Measurements from ENCODE around the gene BNC2. TPM values are rescaled to one million over a fixed set of nuclear protein-coding genes. Genes with fewer than 3 reads are reported as not detected.

BNC2 gene
- total RNA-seq, 4 donors from 2014 or later, result 3.9 to 45.4 (median 13.1) TPM

DNA sequence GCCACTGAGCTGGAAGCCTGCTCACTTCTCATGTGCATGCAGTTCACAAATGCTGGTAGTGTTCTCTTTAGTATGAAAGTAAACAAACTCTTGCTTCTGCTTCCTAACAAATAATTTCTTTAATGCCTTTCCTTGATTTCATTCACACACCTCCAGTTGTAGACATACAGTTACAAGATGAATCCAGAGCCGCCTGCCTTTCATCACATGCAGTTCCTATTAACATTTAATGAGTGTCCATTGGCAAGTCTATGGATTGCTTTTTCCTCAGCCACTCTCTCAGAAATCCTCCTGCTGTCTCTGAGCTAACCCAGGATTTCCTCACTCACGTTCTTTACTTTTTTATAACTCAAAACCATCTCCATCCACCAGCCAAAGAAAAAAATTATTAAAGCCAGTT lies 408.6 kb downstream of the BNC2 start:
- Histone ChIP-seq H3K4me3 (no peak overlapping the region), H3K9me3 (no peaks in the 10 kb centered on the region), H3K36me3 (no peaks in the 10 kb centered on the region), H3K4me1 (no peaks in the 10 kb centered on the region), H3K27me3 (no peaks in the 10 kb centered on the region), H3K27ac (no peak overlapping the region)
- no peak for DNase-seq
- TF ChIP-seq, protein P1, sequence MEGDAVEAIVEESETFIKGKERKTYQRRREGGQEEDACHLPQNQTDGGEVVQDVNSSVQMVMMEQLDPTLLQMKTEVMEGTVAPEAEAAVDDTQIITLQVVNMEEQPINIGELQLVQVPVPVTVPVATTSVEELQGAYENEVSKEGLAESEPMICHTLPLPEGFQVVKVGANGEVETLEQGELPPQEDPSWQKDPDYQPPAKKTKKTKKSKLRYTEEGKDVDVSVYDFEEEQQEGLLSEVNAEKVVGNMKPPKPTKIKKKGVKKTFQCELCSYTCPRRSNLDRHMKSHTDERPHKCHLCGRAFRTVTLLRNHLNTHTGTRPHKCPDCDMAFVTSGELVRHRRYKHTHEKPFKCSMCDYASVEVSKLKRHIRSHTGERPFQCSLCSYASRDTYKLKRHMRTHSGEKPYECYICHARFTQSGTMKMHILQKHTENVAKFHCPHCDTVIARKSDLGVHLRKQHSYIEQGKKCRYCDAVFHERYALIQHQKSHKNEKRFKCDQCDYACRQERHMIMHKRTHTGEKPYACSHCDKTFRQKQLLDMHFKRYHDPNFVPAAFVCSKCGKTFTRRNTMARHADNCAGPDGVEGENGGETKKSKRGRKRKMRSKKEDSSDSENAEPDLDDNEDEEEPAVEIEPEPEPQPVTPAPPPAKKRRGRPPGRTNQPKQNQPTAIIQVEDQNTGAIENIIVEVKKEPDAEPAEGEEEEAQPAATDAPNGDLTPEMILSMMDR (IDR thresholded peaks at IDR 0.05), result no peak
- TF ChIP-seq POLR2A (IDR thresholded peaks at IDR 0.05), result no peak

DNA sequence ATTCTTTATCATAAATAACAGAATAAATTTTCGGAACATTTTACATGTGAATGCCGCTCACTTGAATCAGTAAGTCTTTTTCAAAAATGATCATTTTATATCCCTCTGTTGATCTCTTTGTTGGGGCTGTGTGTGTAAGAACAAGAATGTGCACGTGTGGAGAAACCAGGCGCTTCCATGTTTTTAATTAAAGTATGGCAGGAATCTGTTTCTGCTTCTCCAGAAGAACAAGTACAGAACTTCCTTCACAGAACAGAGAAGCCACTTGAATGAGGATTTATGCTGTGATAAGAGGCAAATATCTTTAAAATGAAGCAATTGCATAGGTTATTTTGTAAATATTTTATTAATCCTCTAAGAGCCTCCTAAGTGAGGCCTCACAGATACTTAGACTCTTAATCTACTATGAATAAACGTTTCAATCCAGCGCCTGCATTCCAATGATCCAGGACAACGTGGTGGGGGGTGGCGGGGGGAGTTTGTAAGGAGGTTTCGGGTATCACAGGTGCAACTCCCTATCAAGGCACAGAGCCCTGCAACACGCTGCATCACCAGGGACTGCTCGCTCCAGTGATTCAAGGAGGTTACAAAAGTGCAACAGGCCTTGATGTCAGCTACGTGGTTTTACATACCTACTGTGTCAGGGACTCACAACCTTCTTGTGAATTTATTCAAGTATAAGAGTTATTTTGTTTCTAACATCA lies 409.2 kb downstream of the BNC2 start:
- TF ChIP-seq, protein P1 (IDR thresholded peaks at IDR 0.05), result no peak
- no peak for TF ChIP-seq POLR2A (IDR thresholded peaks at IDR 0.05)
- no peak overlapping the region for H3K4me3 ChIP-seq
- H3K9me3 ChIP-seq, result no peaks in the 10 kb centered on the region
- no peaks in the 10 kb centered on the region for H3K27me3 ChIP-seq
- H3K36me3 ChIP-seq, result no peaks in the 10 kb centered on the region
- no peak for DNase-seq
- H3K4me1 ChIP-seq, result no peaks in the 10 kb centered on the region
- no peak overlapping the region for H3K27ac ChIP-seq

DNA sequence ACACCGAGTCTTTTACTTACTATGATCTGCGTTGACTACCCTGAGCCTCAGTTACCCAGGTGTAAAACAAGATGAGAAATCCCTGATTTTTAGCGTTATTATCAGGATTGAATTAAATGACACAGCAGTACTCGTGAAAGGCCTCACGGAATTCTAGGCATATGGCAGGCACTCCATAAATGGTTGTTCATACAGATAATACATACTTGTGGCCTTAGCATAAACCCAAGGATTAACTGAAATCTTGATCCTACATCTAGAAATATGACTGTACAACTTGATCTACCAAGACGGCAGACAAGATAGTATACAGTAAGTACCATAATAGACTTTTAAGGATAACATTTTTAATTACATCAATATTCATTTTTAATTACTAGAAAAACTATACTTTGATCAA lies 409.8 kb downstream of the BNC2 start:
- H3K4me3 ChIP-seq, result no peak overlapping the region
- no peak overlapping the region for H3K27ac ChIP-seq
- H3K9me3 ChIP-seq, result no peaks in the 10 kb centered on the region
- no peaks in the 10 kb centered on the region for H3K36me3 ChIP-seq
- H3K27me3 ChIP-seq, result no peaks in the 10 kb centered on the region
- no peak for DNase-seq
- TF ChIP-seq POLR2A (IDR thresholded peaks at IDR 0.05), result no peak
- TF ChIP-seq, protein P1 (IDR thresholded peaks at IDR 0.05), result no peak
- no peaks in the 10 kb centered on the region for H3K4me1 ChIP-seq

DNA sequence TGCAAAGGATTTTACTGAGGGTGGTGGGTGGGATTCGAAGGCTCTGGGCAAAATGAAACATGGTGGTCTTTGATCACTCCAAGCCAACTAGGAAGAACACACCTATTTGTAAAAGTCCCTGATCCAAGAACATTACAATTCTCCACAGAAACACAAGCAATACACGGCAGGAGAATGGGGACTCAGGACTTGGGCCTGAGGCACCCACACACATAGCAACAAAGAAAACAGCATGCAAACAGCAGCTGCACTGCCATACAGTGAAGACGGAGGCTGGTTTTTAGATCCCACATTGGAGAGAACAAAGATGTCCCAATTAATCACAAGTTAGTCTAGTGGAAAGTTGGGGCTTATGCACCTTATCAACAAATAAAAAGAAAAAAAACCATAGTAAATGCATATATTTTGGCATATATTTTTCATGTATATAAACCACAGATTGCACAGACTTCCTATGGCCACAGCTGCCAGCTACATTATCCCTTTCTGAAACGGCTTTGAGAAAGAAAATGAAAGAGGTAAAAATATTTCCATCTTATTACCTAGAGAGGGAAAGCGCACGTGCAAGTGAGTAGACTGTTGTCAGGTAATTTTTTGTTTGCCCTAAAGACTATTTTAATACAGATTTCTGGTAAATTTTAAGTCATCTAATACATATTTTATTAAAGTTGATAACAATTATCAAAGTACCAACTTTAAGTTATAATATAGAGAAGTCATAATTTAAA lies 410.9 kb downstream of the BNC2 start:
- no peak for DNase-seq

DNA sequence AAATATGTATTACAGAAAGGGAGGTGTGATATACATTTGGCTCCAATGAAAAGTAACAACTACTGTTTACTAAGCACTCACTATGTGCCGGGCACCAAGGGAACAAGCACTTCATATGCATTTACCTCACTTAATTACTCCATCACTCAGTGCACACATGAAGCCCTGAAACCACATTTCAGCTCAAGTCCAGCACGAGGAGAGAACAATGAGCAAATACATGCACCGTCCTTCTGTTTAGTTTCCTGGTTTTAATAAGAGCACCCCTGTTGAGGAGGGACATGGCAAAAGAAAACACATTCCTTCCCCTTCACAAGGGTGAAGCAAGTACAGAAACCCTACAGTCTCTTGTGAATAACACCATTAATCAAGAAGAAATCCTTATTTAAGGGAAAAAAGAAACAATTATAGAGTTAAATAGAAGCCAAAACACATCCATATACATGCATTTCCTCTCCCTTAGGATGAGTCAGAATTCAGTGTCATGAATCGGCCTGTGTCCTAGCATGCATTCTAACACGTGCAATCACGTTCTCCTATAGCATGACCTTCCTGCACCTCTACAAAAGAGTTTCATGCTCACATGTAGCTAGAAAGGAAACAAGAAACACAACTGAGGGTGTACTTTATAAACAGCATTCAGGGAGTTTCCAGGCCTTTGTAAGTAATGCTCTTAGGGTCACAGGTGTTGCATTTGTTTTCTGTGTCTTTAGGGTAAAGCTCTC lies 411.6 kb downstream of the BNC2 start:
- H3K4me3 ChIP-seq, result no peak overlapping the region
- H3K27me3 ChIP-seq, result no peaks in the 10 kb centered on the region
- no peaks in the 10 kb centered on the region for H3K4me1 ChIP-seq
- H3K9me3 ChIP-seq, result no peaks in the 10 kb centered on the region
- no peak for DNase-seq
- H3K27ac ChIP-seq, result no peak overlapping the region
- TF ChIP-seq, protein P1 (IDR thresholded peaks at IDR 0.05), result no peak
- TF ChIP-seq POLR2A (IDR thresholded peaks at IDR 0.05), result no peak
- H3K36me3 ChIP-seq, result no peaks in the 10 kb centered on the region

More for the DNA sequence above, 410.9 kb downstream of the BNC2 start:
- H3K4me3 ChIP-seq, result no peak overlapping the region
- H3K36me3 ChIP-seq, result no peaks in the 10 kb centered on the region
- no peaks in the 10 kb centered on the region for H3K27me3 ChIP-seq
- H3K9me3 ChIP-seq, result no peaks in the 10 kb centered on the region
- H3K27ac ChIP-seq, result no peak overlapping the region
- no peaks in the 10 kb centered on the region for H3K4me1 ChIP-seq
- TF ChIP-seq POLR2A (IDR thresholded peaks at IDR 0.05), result no peak
- TF ChIP-seq, protein P1 (IDR thresholded peaks at IDR 0.05), result no peak

Measured in Peyer's patch (tissue), 4 donors.